Aorta (tissue), 5 donors: ENCODE data around the gene PCED1B. TPM values are rescaled to one million over a fixed set of nuclear protein-coding genes. Genes with fewer than 3 reads are reported as not detected.
"Not testable (repeated sequence)": the region's sequence is repeated elsewhere in the genome, so short reads cannot be mapped to it uniquely, and the experiment has no call there.

Experiments
- ATAC-seq: fragments of 200-7000 bp; cut with Tn5 transposase; one replicate; pipeline ENCODE4 v1.9.1; 2022; ENCODE audit warnings: moderate library complexity; ENCODE audit not compliant: low FRiP score
- DNase-seq, 2 donors: peaks; one replicate each; pipeline ENCODE4 v3.0.0-alpha.2; 2020
- H3K27ac ChIP-seq, 2 donors: one replicate each; pipeline ENCODE4 v1.5.1; 2013; ENCODE audit warnings: low read length in 2 of 2, mild to moderate bottlenecking in 2 of 2, moderate library complexity in 2 of 2, control low read depth in 1 of 2, inconsistent platforms in 1 of 2, low read depth in 1 of 2
- H3K27me3 ChIP-seq, 2 donors: one replicate each; pipeline ENCODE4 v1.6.1; 2013; ENCODE audit warnings: control low read depth in 1 of 2, low read length in 1 of 2, mild to moderate bottlenecking in 1 of 2, moderate library complexity in 1 of 2; ENCODE audit not compliant: insufficient read depth in 2 of 2, control insufficient read depth in 1 of 2
- H3K36me3 ChIP-seq, 2 donors: one replicate each; pipeline ENCODE4 v1.6.1; 2013; ENCODE audit warnings: control low read depth in 1 of 2, low read length in 1 of 2, mild to moderate bottlenecking in 1 of 2; ENCODE audit not compliant: insufficient read depth in 2 of 2, control insufficient read depth in 1 of 2
- H3K4me1 ChIP-seq, 2 donors: one replicate each; pipeline ENCODE4 v1.6.1; 2013; ENCODE audit warnings: low read length in 2 of 2, control low read depth in 1 of 2, mild to moderate bottlenecking in 1 of 2, moderate library complexity in 1 of 2; ENCODE audit not compliant: insufficient read depth in 2 of 2, control insufficient read depth in 1 of 2
- H3K4me3 ChIP-seq, 2 donors: one replicate each; pipeline ENCODE4 v1.5.1; 2013; ENCODE audit warnings: low read length in 2 of 2, control low read depth in 1 of 2, mild to moderate bottlenecking in 1 of 2
- H3K9me3 ChIP-seq: one replicate; pipeline ENCODE4 v1.6.1; 2013; ENCODE audit warnings: mild to moderate bottlenecking, low read length; ENCODE audit not compliant: control insufficient read depth
- WGBS, 2 donors: extraction: QIAGEN DNeasy Blood & Tissue Kit; methylation state at CpG; one replicate each; pipeline ENCODE4 v1.1.7; 2013; 5-methylcytosine and 5-hydroxymethylcytosine counted together
- intact Hi-C, 2 donors: fragments of 100-400 bp; cut with DNase I; formaldehyde crosslinking; loops; one replicate each; pipeline versions ENCODE4 v1.14.2 to v1.15.0; 2022
- polyA plus RNA-seq, 2 donors: library from polyadenylated mRNA; stranded (reverse); fragments of 200-250 nt; gene quantifications; one replicate each; pipeline ENCODE4 v1.2.3, GENCODE V29; 2013
- total RNA-seq, 2 donors: library from RNA; stranded (reverse); fragmentation: NEBNext Ultra II Directional; extraction: Animal tissue kit (Norgen Biotek cat#: 25700); gene quantifications; one replicate each; pipeline ENCODE4 v1.2.1, GENCODE V29; 2021
- donor health status: healthy with polysubstance abuse.
- donor health status: Bipolar disorder and iron deficiency.
- donor health status: DM: no; HTN: no; CAD: no.
- donor health status: DM: no; HTN: no; CAD: no.
- donor health status: DM: yes; HTN: yes; CAD: no.

Gene PCED1B
- total and polyA plus RNA-seq, 4 donors: 2.0 to 12.6 (median 11.6) TPM

DNA sequence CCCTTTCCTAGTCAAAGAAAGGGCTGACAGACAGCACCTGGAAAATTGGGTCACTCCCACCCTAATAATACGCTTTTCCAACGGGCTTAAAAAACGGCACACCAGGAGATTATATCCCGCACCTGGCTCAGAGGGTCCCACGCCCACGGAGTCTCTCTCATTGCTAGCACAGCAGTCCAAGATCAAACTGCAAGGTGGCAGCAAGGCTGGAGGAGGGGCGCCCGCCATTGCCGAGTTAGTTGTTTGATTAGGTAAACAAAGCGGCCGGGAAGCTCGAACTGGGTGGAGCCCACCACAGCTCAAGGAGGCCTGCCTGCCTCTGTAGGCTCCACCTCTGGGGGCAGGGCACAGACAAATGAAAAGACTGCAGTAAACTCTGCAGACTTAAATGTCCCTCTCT lies 22.5 kb upstream of the PCED1B start:
- H3K4me1 ChIP-seq, DNase-seq, H3K27ac ChIP-seq, intact Hi-C loops, H3K27me3 ChIP-seq, H3K36me3 ChIP-seq, H3K9me3 ChIP-seq, ATAC-seq, H3K4me3 ChIP-seq: not testable (repeated sequence)
- WGBS, 2 donors: 82 to 95% methylated on average over 8 to 12 of the region's 12 CpGs

DNA sequence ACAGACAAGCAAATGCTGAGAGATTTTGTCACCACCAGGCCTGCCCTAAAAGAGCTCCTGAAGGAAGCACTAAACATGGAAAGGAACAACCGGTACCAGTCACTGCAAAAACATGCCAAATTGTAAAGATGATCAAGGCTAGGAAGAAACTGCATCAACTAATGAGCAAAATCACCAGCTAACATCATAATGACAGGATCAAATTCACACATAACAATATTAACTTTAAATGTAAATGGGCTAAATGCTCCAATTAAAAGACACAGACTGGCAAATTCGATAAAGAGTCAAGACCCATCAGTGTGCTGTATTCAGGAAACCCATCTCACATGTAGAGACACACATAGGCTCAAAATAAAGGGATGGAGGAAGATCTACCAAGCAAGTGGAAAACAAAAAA lies 20.8 kb upstream of the PCED1B start:
- not testable (repeated sequence) for H3K27ac ChIP-seq

DNA sequence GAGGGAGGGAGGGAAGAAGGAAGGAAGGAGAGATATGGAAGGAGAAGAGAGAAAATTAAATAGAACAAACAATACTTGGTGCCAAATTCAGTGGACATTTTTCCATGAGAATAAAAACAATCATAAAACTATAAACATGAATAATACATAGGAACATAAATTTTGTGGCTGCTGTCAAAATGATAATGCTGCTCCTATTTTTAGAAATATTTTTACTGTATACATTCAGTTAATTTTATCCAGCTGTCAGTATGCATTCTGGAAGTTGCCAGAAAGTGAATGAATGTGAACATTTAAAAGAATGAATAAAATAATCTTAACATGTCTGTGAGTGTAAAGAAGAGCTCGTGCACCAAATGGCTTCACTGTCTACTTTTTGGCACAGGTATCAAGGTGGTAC lies 13.9 kb upstream of the PCED1B start:
- H3K4me3 ChIP-seq: no peak overlapping the region
- WGBS, 2 donors: 56 to 61% methylated on average over 1 of the region's 1 CpG
- DNase-seq (no peak), ATAC-seq (no peak)
- no peaks in the 10 kb centered on the region for H3K36me3 ChIP-seq
- H3K9me3 ChIP-seq: no peaks in the 10 kb centered on the region
- intact Hi-C loops: loop anchor here in 1 of 2 donors (5.0 kb wide), 2 partner anchors 33 to 37 kb away; no protein-coding TSS in a partner anchor
- H3K4me1 ChIP-seq: peaks cover 0 to 4% of the 10 kb centered on the region in 2 donors
- H3K27me3 ChIP-seq: no peaks in the 10 kb centered on the region
- H3K27ac ChIP-seq: no peak overlapping the region

More for the DNA sequence above, 20.8 kb upstream of the PCED1B start:
- H3K36me3 ChIP-seq, ATAC-seq, H3K4me3 ChIP-seq, DNase-seq, H3K27me3 ChIP-seq, intact Hi-C loops, H3K9me3 ChIP-seq, H3K4me1 ChIP-seq: not testable (repeated sequence)
- 89% methylated on average over 1 to 2 of the region's 2 CpGs for WGBS, 2 donors

DNA sequence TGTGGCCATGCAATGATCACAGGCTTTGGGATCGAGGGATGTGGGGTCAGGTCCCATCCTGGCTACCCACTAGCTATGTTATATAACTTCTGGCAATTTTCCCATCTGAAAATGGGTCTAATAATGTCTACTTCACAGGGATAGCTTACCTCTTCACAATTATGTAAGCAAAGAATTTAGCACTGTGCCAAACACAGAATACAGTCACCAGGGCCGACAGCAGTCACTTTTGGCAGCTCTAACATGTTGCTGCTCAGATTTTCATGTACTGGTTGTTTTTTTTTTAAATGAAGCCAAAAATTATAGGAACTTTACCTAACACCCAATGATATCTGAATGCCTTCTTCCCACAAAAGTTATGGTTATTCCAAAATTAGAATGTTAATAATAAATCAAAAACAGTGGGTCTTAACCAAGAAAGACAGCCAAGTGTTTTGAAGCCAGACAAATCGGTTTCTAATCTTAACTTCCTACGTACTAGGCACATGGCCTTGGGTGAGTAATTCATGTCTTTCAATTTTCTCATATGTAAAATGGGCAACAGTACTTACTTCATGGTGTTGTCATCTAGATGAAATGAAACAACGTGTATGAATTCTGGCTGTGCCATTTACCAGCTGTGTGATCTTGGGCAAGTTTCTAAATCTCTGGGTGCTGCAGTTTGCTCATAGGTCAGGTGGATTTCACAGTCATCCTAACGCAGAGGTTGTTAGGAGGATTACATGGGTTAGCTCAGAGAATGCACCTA lies 13.0 kb upstream of the PCED1B start:
- no peak overlapping the region for H3K4me3 ChIP-seq
- no peaks in the 10 kb centered on the region for H3K9me3 ChIP-seq
- H3K27me3 ChIP-seq: no peaks in the 10 kb centered on the region
- peak overlapping the region in 1 of 2 donors; percentile 58 for H3K27ac ChIP-seq
- H3K4me1 ChIP-seq: peaks cover 0 to 4% of the 10 kb centered on the region in 2 donors
- intact Hi-C loops: loop anchor here in 1 of 2 donors (5.0 kb wide), 2 partner anchors 34 to 36 kb away; no protein-coding TSS in a partner anchor
- ATAC-seq: peak; percentile 72
- no peak for DNase-seq
- no peaks in the 10 kb centered on the region for H3K36me3 ChIP-seq
- WGBS, 2 donors: 6 to 11% methylated on average over 6 of the region's 6 CpGs

DNA sequence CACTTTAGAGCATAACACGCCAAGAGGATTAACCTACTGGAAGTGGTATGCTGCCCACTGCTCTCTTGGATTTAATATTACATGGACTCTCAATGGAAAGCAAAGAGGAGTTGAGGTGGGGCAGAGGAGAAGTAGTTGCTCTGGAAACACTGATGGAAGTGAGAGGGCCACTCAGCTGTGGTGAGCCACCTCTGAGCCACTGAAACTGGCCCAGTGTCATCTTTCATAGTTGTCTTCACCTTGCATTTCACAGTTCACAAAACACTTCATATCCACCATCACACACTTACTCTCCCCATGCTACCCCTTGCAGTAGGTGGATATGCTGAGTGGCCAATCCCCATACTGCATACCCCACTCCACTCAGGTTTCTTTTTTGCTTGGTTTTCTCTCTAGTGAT lies 12.2 kb upstream of the PCED1B start:
- intact Hi-C loops: loop anchor here in 1 of 2 donors (5.0 kb wide), 2 partner anchors 35 kb away; no protein-coding TSS in a partner anchor
- no peak overlapping the region for H3K4me3 ChIP-seq
- peak overlapping the region in 1 of 2 donors; percentile 78 for H3K27ac ChIP-seq
- H3K27me3 ChIP-seq: no peaks in the 10 kb centered on the region
- peaks cover 0 to 4% of the 10 kb centered on the region in 2 donors for H3K4me1 ChIP-seq
- WGBS, 2 donors: 97% methylated on average over 1 of the region's 1 CpG
- H3K9me3 ChIP-seq: no peaks in the 10 kb centered on the region
- DNase-seq (no peak), ATAC-seq (no peak)
- H3K36me3 ChIP-seq: no peaks in the 10 kb centered on the region

DNA sequence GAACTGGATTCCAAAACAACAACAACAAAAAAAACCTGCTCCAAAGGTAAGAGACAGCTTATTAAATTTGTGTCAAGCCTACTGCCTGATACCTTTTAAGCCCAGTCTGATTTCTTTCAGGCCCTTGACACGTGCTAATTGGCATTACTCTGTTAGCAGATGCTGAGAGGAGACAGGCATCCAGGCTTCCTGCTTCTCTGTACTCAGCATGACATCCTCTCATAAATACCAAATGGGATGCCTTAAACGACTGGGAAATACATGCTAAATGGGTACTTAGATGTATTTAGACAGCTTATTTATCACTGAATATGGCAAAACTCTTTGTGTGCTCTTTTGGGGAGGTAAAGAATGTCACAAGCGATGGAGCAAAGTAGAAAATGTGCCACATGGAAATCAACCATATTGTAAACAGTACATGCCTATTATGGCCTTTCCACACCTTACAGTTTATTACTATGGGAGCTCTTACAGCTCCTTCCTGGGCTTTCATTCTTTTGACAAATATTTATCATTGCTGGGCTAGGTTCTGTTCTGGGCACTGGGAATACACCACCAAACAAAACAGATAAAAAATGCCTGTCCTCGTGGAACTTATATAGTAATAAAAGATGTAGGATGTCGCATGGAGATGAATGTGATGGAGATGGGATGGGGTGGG lies 11.5 kb upstream of the PCED1B start:
- Histone ChIP-seq H3K27me3 (no peaks in the 10 kb centered on the region), H3K36me3 (no peaks in the 10 kb centered on the region), H3K9me3 (no peaks in the 10 kb centered on the region), H3K4me3 (no peak overlapping the region), H3K4me1 (peaks cover 0 to 4% of the 10 kb centered on the region in 2 donors), H3K27ac (no peak overlapping the region)
- DNase-seq (no peak), ATAC-seq (no peak)
- intact Hi-C loops: loop anchor here in 1 of 2 donors (5.0 kb wide), 2 partner anchors 34 to 36 kb away; no protein-coding TSS in a partner anchor
- 73 to 82% methylated on average over 5 of the region's 5 CpGs for WGBS, 2 donors

DNA sequence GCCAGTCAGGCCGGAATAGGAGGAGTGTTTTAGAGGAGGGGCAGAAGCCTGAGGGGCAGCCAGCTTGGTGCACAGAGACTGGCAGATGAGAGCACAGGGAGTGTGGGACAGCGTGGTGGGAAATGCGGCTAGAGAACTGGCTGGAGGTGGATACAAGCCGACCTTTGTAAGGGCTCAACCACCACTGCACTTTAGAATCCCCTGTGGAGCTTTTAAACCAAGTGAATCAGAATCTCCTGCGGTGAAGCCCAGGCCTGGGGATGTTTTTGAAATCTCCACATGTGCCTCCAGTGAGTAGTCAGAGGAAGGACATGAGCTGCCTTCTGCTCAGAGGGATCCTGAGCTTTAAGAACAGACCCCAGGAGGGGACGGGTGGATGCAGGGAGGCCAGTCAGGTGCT lies 10.9 kb upstream of the PCED1B start:
- Histone ChIP-seq H3K36me3 (no peaks in the 10 kb centered on the region), H3K4me1 (peaks cover 0 to 4% of the 10 kb centered on the region in 2 donors), H3K27ac (peak overlapping the region in 1 of 2 donors; percentile 43), H3K4me3 (no peak overlapping the region), H3K27me3 (no peaks in the 10 kb centered on the region), H3K9me3 (no peaks in the 10 kb centered on the region)
- intact Hi-C loops: loop anchor here in 1 of 2 donors (5.0 kb wide), 2 partner anchors 34 to 36 kb away; no protein-coding TSS in a partner anchor
- DNase-seq (no peak), ATAC-seq (no peak)
- WGBS, 2 donors: 82 to 87% methylated on average over 6 of the region's 6 CpGs

DNA sequence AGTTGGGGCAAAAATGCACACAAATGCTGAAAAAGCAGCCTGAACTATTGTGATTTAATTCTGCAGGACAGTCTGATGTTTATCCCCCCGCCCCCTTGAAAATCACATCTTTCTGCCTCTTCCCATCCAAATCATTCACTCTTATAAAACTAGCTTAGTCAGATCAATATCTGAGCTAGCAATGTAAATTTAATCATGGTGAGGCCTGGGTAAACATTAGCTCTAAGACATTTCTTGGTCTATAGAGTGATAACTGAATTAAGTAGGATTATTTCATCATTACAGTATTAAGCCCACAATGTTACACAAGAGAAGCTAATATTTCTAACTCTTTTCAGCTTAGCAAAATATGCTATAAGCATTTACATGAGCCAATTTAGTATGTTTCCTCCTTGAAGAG lies 9.1 kb upstream of the PCED1B start:
- ATAC-seq (no peak), DNase-seq (no peak)
- H3K27me3 ChIP-seq: no peaks in the 10 kb centered on the region
- no peak overlapping the region for H3K27ac ChIP-seq
- no peaks in the 10 kb centered on the region for H3K36me3 ChIP-seq
- peaks cover 0 to 4% of the 10 kb centered on the region in 2 donors for H3K4me1 ChIP-seq
- intact Hi-C loops: loop anchor here in 1 of 2 donors (10.0 kb wide), 1 partner anchor 234 kb away; no protein-coding TSS in a partner anchor
- 99 to 100% methylated on average over 1 of the region's 1 CpG for WGBS, 2 donors
- H3K4me3 ChIP-seq: no peak overlapping the region
- no peaks in the 10 kb centered on the region for H3K9me3 ChIP-seq
